ENCODE measurements around the gene ANKRD52. TPM values are rescaled to one million over a fixed set of nuclear protein-coding genes. Genes with fewer than 3 reads are reported as not detected.

Gene ANKRD52
- total and polyA plus RNA-seq, 2 of the 8 experiments (the other 6 are each of a cell fraction or from before 2014, with no cell fraction given) = 14.0 to 36.3 TPM

DNA sequence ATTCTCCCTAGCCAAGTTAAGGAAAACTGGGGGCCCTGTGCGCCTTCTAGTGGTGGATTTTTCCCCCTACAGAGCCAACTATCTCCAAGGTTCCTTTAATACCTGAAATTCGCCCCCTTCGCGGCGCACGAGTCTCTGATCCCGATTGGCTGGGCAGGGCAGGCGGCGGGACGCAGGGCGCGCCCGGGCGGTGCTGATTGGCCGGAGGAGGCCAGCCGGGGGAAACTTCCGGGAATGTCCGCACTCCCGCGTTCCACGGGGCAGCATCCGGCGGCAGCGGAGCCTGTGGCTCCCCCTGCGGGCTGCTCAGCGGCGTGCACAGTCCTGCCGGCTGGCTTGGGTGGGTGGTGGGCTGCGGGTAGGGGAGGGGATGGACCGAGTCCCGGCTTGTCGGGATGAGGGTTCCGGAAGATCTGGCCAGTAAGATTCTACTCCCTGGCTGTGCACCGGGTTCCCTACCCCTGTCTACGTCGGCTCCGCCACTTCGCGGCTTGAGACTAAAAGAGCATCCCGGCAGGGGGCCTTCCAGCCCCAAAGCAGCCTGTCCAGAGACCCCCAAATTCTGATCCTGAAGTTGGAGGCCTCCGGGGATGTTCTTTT is 34.0 kb downstream of the ANKRD52 start, which contains the start of gene NABP2:
Gene NABP2 (plus strand): TSS at position 241 of the 600 bp plus-strand sequence. CDS start 515 bp downstream, outside the sequence.
- peaks cover 0 to 4% (median 1%) of the 10 kb centered on the region in 4 experiments; a peak in 1 of 8 replicates for H3K36me3 ChIP-seq (ENCODE audit: control insufficient read depth in 2 of 4, insufficient read depth in 4 of 4, low read length in 3 of 4)
- H3K4me1 ChIP-seq (replicated peaks in 1 of 4; ENCODE audit: control insufficient read depth in 3 of 4, insufficient read depth in 4 of 4, low read length in 3 of 4) = peaks cover 3 to 13% (median 6%) of the 10 kb centered on the region in 4 experiments; a peak in 6 of 7 replicates
- peak; percentile 60 for FAIRE-seq
- H4K91ac ChIP-seq (replicated peaks; ENCODE audit: insufficient read length, low read length) = peak within 1 kb of the TSS; percentile 8
- 3% methylated on average over 35 of the region's 41 CpGs; no CpG with 5 or more reads in 1 of the 2 experiments for WGBS, 2 experiments (ENCODE audit: extremely low coverage in 1 of 2, insufficient coverage in 1 of 2, insufficient read length in 1 of 2, insufficient replicate concordance in 2 of 2, low coverage in 1 of 2, low lambda C conversion rate in 2 of 2, missing lambda C conversion rate in 1 of 2)
- H4K5ac ChIP-seq (ENCODE audit: insufficient read length, low read depth, low read length) = peak within 1 kb of the TSS; percentile 64
- peaks cover 22% of the 10 kb centered on the region for H3K23me2 ChIP-seq (ENCODE audit: low read depth, low read length)
- no peak within 1 kb of the TSS; the same call in 1 of the 2 replicates for H2BK12ac ChIP-seq (ENCODE audit: low read depth, low read length)
- peak within 1 kb of the TSS; percentile 54; the same call in 1 of the 2 replicates for H3K18ac ChIP-seq (ENCODE audit: extremely low read depth, low read length)
- peak within 1 kb of the TSS; percentile 59; the same call in 1 of the 2 replicates for H3K27ac ChIP-seq (ENCODE audit: low read depth, low read length)
- H3K14ac ChIP-seq (ENCODE audit: insufficient read length) = no peak within 1 kb of the TSS
- no peaks in the 10 kb centered on the region for H3K9me3 ChIP-seq (ENCODE audit: insufficient read depth in 2 of 2, low read depth in 1 of 2, low read length in 1 of 2)
- CTCF ChIA-PET (ENCODE audit: partially characterized antibody) = interaction anchor here (2.6 to 10.5 kb wide), 5 partner anchors 17 to 105 kb away, joined by 12 to 89 read pairs (median 28); partner anchors contain the start of genes ANKRD52 and ZC3H10
- peak within 1 kb of the TSS in 2 of 4 experiments; percentile 45 to 46; a peak in 3 of 7 replicates for H3K9ac ChIP-seq (replicated peaks in 1 of 4; ENCODE audit: extremely low read depth in 1 of 4, low read depth in 3 of 4, low read length in 3 of 4)
- peaks cover 0 to 17% of the 10 kb centered on the region in 2 experiments; a peak in 2 of 4 replicates for H3K79me2 ChIP-seq (ENCODE audit: control insufficient read depth in 1 of 2, insufficient read depth in 2 of 2, low read length in 2 of 2)
- peak within 1 kb of the TSS; percentile 63 for H3K4ac ChIP-seq (replicated peaks; ENCODE audit: insufficient read length, low read depth, low read length)
- peak within 1 kb of the TSS; percentile 9 for H2BK120ac ChIP-seq (replicated peaks; ENCODE audit: low read depth, low read length)
- H3K56ac ChIP-seq (replicated peaks; ENCODE audit: insufficient read length, low read depth, low read length) = no peak within 1 kb of the TSS
- no peak within 1 kb of the TSS for H2BK15ac ChIP-seq (ENCODE audit: low read length)
- 0 out of 2 replicates have a peak within 1 kb of the TSS, but pooled peaks have one; percentile 58 for H4K8ac ChIP-seq (ENCODE audit: extremely low read depth, insufficient read depth, low read length)
- peak within 1 kb of the TSS; percentile 55; the same call in 1 of the 2 replicates for H2BK5ac ChIP-seq (ENCODE audit: low read depth, low read length)
- no peaks in the 10 kb centered on the region for H3K27me3 ChIP-seq (replicated peaks in 1 of 4; ENCODE audit: control insufficient read depth in 3 of 4, extremely low read depth in 1 of 4, insufficient read depth in 3 of 4, low read length in 3 of 4)
- peak within 1 kb of the TSS; percentile 64; the same call in 1 of the 2 replicates for H2AFZ ChIP-seq (ENCODE audit: low read length)
- peaks cover 0 to 2% of the 10 kb centered on the region in 2 experiments for H4K20me1 ChIP-seq (replicated peaks in 1 of 2; ENCODE audit: control insufficient read depth in 1 of 2, insufficient read depth in 2 of 2, low read length in 2 of 2)
- peak within 1 kb of the TSS; percentile 90 to 100 for H3K4me2 ChIP-seq (ENCODE audit: insufficient read depth in 1 of 2, low read depth in 2 of 2, low read length in 2 of 2)
- peak; percentile 95 to 98 for DNase-seq (ENCODE audit: low read depth in 1 of 2, low spot score in 2 of 2)
- 0 out of 2 replicates have a peak within 1 kb of the TSS, but pooled peaks have one; percentile 0 for H2AK5ac ChIP-seq (ENCODE audit: low read depth, low read length)
- POLR2A ChIA-PET (ENCODE audit: partially characterized antibody) = interaction anchor here (1.0 to 4.3 kb wide), 2 partner anchors 11 to 45 kb away, joined by 3 to 41 read pairs; no protein-coding TSS in a partner anchor
- H3K4me3 ChIP-seq (ENCODE audit: extremely low read depth in 1 of 4, insufficient read depth in 2 of 4, low read depth in 3 of 4, low read length in 4 of 4) = peak within 1 kb of the TSS; percentile 49 to 78 (median 66)
- no peak within 1 kb of the TSS for H3K23ac ChIP-seq (ENCODE audit: insufficient read length)
- peaks cover 6% of the 10 kb centered on the region for H3K79me1 ChIP-seq (ENCODE audit: low read depth, low read length)
- H2BK20ac ChIP-seq (ENCODE audit: low read length) = no peak within 1 kb of the TSS
- TF ChIP-seq, protein P1, sequence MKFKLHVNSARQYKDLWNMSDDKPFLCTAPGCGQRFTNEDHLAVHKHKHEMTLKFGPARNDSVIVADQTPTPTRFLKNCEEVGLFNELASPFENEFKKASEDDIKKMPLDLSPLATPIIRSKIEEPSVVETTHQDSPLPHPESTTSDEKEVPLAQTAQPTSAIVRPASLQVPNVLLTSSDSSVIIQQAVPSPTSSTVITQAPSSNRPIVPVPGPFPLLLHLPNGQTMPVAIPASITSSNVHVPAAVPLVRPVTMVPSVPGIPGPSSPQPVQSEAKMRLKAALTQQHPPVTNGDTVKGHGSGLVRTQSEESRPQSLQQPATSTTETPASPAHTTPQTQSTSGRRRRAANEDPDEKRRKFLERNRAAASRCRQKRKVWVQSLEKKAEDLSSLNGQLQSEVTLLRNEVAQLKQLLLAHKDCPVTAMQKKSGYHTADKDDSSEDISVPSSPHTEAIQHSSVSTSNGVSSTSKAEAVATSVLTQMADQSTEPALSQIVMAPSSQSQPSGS (IDR thresholded peaks at IDR 0.05; ENCODE audit: low read length) = no peak
- TF ChIP-seq ASH2L (IDR thresholded peaks at IDR 0.05; ENCODE audit: low read length) (peak; percentile 67), GTF2F1 (IDR thresholded peaks at IDR 0.05; ENCODE audit: borderline replicate concordance, low read depth, low read length) (peak; percentile 48; the same call in 1 of the 2 replicates), BRCA1 (IDR thresholded peaks at IDR 0.05; ENCODE audit: low read depth, low read length) (no peak), CBX5 (IDR thresholded peaks at IDR 0.05; ENCODE audit: low read depth, low read length) (no peak), POLR2AphosphoS5 (IDR thresholded peaks at IDR 0.05; ENCODE audit: low read depth, low read length) (no peak), TAF7 (optimal IDR thresholded peaks at IDR 0.05; ENCODE audit: borderline replicate concordance, low read depth, low read length) (peak; percentile 52), SP4 (IDR thresholded peaks at IDR 0.05; ENCODE audit: low read length) (no peak)
- TF ChIP-seq, protein P2, sequence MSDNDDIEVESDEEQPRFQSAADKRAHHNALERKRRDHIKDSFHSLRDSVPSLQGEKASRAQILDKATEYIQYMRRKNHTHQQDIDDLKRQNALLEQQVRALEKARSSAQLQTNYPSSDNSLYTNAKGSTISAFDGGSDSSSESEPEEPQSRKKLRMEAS (IDR thresholded peaks at IDR 0.05) = peak; percentile 88

All from H1 (cell line).